Ascending aorta (tissue), 2 donors: Measurements from ENCODE around the gene LRRC8A. TPM values are rescaled to one million over a fixed set of nuclear protein-coding genes. Genes with fewer than 3 reads are reported as not detected.

ENCODE experiments used
- DNase-seq, 2 donors: peaks; one replicate each; pipeline ENCODE4 v3.0.0-alpha.2; 2019; ENCODE audit warnings: low spot score in 2 of 2
- H3K27ac ChIP-seq, 2 donors: fragments of 200-600 bp; sonication (generic); one replicate each; pipeline ENCODE4 v1.5.1; 2016 to 2017; ENCODE audit warnings: mild to moderate bottlenecking in 1 of 2
- H3K27me3 ChIP-seq: fragments of 200-600 bp; sonication (generic); one replicate; pipeline ENCODE4 v1.5.1; 2017
- H3K36me3 ChIP-seq, 2 donors: fragments of 200-600 bp; sonication (generic); one replicate each; pipeline ENCODE4 v1.5.1; 2016
- H3K4me1 ChIP-seq, 2 donors: fragments of 200-600 bp; sonication (generic); one replicate each; pipeline ENCODE4 v1.5.1; 2016 to 2017; ENCODE audit warnings: mild to moderate bottlenecking in 1 of 2
- H3K4me3 ChIP-seq, 2 donors: fragments of 200-600 bp; sonication (generic); one replicate each; pipeline ENCODE4 v1.5.1; 2016 to 2017; ENCODE audit warnings: mild to moderate bottlenecking in 1 of 2
- H3K9me3 ChIP-seq, 2 donors: fragments of 200-600 bp; sonication (generic); one replicate each; pipeline ENCODE4 v1.5.1; 2016
- intact Hi-C: fragments of 100-400 bp; cut with DNase I; formaldehyde crosslinking; loops from one replicate; pipeline ENCODE4 v1.15.1; 2023
- total RNA-seq: library from RNA; depleted of rRNA; stranded (reverse); fragments of >200 nt; gene quantifications from one replicate; pipeline ENCODE4 v1.1.0, GENCODE V29; 2016
- TF ChIP-seq, protein P1 (sequence below), 3 experiments: fragments of 200-600 bp in 2 of 3; fragments of 450-650 bp in 1 of 3; sonication (generic) in 2 of 3; IDR thresholded peaks; one replicate each; pipeline ENCODE4 v1.5.1; 2016 to 2019; ENCODE audit warnings: antibody characterized with exemption in 3 of 3, mild to moderate bottlenecking in 1 of 3, moderate library complexity in 1 of 3

The LRRC8A gene
- total RNA-seq, 1 donor from 2014 or later, result 227 TPM

- Histone ChIP-seq H3K9me3 (no peaks in the 10 kb centered on the region), H3K4me3 (no peak overlapping the region), H3K36me3 (peaks cover 10 to 12% of the 10 kb centered on the region in 2 donors), H3K27ac (no peak overlapping the region), H3K4me1 (no peaks in the 10 kb centered on the region), H3K27me3 (no peaks in the 10 kb centered on the region)
- peak in 1 of 2 donors; percentile 37 for DNase-seq
- intact Hi-C loops, result no loop called here
- TF ChIP-seq, protein P1, sequence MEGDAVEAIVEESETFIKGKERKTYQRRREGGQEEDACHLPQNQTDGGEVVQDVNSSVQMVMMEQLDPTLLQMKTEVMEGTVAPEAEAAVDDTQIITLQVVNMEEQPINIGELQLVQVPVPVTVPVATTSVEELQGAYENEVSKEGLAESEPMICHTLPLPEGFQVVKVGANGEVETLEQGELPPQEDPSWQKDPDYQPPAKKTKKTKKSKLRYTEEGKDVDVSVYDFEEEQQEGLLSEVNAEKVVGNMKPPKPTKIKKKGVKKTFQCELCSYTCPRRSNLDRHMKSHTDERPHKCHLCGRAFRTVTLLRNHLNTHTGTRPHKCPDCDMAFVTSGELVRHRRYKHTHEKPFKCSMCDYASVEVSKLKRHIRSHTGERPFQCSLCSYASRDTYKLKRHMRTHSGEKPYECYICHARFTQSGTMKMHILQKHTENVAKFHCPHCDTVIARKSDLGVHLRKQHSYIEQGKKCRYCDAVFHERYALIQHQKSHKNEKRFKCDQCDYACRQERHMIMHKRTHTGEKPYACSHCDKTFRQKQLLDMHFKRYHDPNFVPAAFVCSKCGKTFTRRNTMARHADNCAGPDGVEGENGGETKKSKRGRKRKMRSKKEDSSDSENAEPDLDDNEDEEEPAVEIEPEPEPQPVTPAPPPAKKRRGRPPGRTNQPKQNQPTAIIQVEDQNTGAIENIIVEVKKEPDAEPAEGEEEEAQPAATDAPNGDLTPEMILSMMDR (IDR thresholded peaks at IDR 0.05), result no peak
Measured at GRCh38 chr9:128933731-128934130, 51.8 kb downstream of the LRRC8A start.

GRCh38 chr9:128936171-128936865 is 54.4 kb downstream of the LRRC8A start:
- intact Hi-C loops, result no loop called here
- Histone ChIP-seq H3K4me1 (peaks cover 0 to 3% of the 10 kb centered on the region in 2 donors), H3K27ac (no peak overlapping the region), H3K4me3 (no peak overlapping the region), H3K9me3 (no peaks in the 10 kb centered on the region), H3K27me3 (no peaks in the 10 kb centered on the region), H3K36me3 (peaks cover 10 to 15% of the 10 kb centered on the region in 2 donors)
- TF ChIP-seq, protein P1 (IDR thresholded peaks at IDR 0.05), result no peak
- DNase-seq, result peak in 1 of 2 donors; percentile 35

GRCh38 chr9:128937310-128938165 is 55.6 kb downstream of the LRRC8A start:
- H3K36me3 ChIP-seq, result peaks cover 10 to 21% of the 10 kb centered on the region in 2 donors
- TF ChIP-seq, protein P1 (IDR thresholded peaks at IDR 0.05), result no peak
- no peak overlapping the region for H3K4me3 ChIP-seq
- peak in 1 of 2 donors; percentile 33 for DNase-seq
- H3K9me3 ChIP-seq, result no peaks in the 10 kb centered on the region
- intact Hi-C loops, result no loop called here
- peak overlapping the region in 1 of 2 donors; percentile 11 for H3K27ac ChIP-seq
- H3K27me3 ChIP-seq, result no peaks in the 10 kb centered on the region
- peaks cover 0 to 3% of the 10 kb centered on the region in 2 donors for H3K4me1 ChIP-seq

DNA sequence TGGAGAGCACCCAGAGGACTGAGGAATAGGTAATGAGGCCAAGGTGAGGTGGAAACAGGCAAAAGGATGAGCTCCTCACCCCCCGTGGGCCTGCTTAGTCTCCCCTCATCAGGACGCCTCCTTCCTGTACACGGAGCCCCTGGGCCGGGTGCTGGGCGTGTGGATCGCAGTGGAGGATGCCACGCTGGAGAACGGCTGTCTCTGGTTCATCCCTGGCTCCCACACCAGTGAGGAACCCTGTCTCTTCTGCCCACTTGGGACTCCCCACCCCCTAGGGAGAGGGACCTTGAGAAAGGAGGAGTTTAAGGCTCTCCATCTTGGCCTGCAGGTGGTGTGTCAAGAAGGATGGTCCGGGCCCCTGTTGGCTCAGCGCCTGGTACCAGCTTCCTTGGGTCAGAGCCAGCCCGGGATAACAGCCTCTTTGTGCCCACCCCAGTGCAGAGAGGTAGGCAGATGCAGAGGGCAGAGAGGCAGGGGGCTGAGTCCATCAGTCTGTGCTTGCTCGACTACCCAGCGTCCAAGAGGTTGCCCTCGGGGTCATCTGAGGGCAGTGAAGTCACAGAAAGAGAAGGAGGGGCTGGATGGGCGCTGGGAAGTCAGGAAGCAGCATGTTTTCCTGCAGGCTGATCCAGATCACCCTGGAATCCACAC is 58.5 kb downstream of the LRRC8A start:
- peaks cover 4 to 14% of the 10 kb centered on the region in 2 donors for H3K36me3 ChIP-seq
- no peaks in the 10 kb centered on the region for H3K9me3 ChIP-seq
- H3K27me3 ChIP-seq, result no peaks in the 10 kb centered on the region
- intact Hi-C loops, result no loop called here
- no peak overlapping the region for H3K27ac ChIP-seq
- TF ChIP-seq, protein P1 (IDR thresholded peaks at IDR 0.05), result no peak
- H3K4me1 ChIP-seq, result peaks cover 0 to 3% of the 10 kb centered on the region in 2 donors
- peak in 1 of 2 donors; percentile 60 for DNase-seq
- no peak overlapping the region for H3K4me3 ChIP-seq

DNA sequence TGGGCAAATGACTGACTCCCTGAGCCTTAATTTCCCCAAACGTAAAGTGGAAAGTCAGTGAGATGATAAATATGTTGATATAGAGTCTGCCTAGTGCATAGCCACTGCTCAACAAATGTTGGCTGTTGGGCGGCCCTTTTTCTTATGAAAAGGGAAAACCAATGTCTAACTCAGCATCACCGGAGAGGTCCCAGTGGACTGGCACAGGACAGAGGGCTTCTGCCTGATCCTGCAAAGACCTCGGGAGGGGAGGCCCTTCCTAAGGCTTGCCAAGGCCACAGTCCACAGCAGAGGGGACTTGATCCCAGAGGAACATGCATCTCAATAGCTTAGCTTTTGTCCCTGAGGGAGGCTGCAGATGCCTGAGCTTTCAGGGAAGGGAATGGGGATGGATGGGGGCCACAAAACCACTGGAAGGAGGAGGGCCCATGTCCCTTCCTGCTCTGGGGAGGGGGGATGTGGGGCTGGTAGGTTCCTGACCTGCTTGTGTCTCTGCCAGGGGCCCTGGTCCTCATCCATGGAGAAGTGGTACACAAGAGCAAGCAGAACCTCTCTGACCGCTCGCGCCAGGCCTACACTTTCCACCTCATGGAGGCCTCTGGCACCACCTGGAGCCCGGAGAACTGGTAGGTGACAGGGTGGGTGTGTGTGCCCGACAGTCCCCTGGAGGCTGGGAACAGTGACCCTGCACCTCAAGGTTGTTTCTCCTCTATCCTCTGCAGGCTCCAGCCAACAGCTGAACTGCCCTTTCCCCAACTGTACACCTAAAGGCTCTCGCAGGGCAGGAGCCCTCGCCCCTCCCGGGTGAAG is 59.2 kb downstream of the LRRC8A start:
- H3K4me3 ChIP-seq, result no peak overlapping the region
- H3K9me3 ChIP-seq, result no peaks in the 10 kb centered on the region
- intact Hi-C loops, result no loop called here
- peaks cover 6 to 12% of the 10 kb centered on the region in 2 donors for H3K36me3 ChIP-seq
- DNase-seq, result peak in 1 of 2 donors; percentile 49
- peaks cover 0 to 6% of the 10 kb centered on the region in 2 donors for H3K4me1 ChIP-seq
- TF ChIP-seq, protein P1 (IDR thresholded peaks at IDR 0.05), result no peak
- H3K27ac ChIP-seq, result peak overlapping the region in 1 of 2 donors; percentile 13
- H3K27me3 ChIP-seq, result no peaks in the 10 kb centered on the region
